Fibroblast of lung (primary cell): ENCODE results near the gene UMOD.

ENCODE experiments used
- CTCF ChIP-seq, 2 donors: IDR thresholded peaks in 1 of 2; conservative IDR thresholded peaks in 1 of 2; 1 replicate in 1 of 2; 2 replicates in 1 of 2; pipeline ENCODE4 v1.5.1; 2011 to 2012; ENCODE audit warnings: low read length in 2 of 2, control low read depth in 1 of 2, inconsistent platforms in 1 of 2, low read depth in 1 of 2, mild to moderate bottlenecking in 1 of 2
- EZH2 ChIP-seq: IDR thresholded peaks from 2 replicates; pipeline ENCODE4 v1.5.1; 2012; ENCODE audit warnings: low read length, control low read depth, mild to moderate bottlenecking; ENCODE audit errors: missing control alignments

GRCh38 chr16:20314575-20314974 is 37.9 kb downstream of the UMOD start:
- TF ChIP-seq CTCF (conservative IDR thresholded peaks at IDR 0.05 in 1 of 2, IDR thresholded peaks at IDR 0.05 in 1 of 2; ENCODE audit: low read depth in 1 of 2, low read length in 2 of 2) (no peak), EZH2 (no peak)
